ENCODE results near the gene DZIP3. TPM values are rescaled to one million over a fixed set of nuclear protein-coding genes. Genes with fewer than 3 reads are reported as not detected.

Gene DZIP3
- total and polyA plus RNA-seq, 2 of the 13 experiments (the other 11 are each of a cell fraction or from before 2014, with no cell fraction given): 11.3 to 17.3 TPM

DNA sequence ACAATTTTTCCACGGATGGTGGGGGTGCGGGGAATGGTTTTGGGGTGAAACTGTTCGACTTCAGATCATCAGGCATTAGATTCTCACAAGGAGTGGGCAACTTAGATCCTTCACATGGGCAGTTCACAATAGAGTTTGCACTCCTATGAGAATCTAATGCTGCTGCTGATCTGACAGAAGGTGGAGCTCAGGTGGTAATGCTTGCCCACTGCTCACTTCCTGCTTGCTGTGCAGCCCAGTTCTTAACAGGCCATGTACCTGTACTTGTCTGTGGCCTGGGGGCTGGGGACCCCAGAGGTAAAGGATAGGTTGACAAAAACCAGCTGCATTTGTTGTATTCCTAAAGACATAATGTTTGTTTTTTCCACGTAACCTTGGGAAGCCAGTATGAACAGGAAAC, 16.0 kb downstream of the DZIP3 start:
- H3K36me3 ChIP-seq (replicated peaks in 1 of 2; ENCODE audit: control insufficient read depth in 1 of 2, insufficient read depth in 2 of 2, low read length in 2 of 2): no peaks in the 10 kb centered on the region
- ChIA-PET CTCF (ENCODE audit: low intra/inter-chr PET ratio, low total read pairs) (no interaction called here), POLR2A (no interaction called here)
- TF ChIP-seq, protein P1, sequence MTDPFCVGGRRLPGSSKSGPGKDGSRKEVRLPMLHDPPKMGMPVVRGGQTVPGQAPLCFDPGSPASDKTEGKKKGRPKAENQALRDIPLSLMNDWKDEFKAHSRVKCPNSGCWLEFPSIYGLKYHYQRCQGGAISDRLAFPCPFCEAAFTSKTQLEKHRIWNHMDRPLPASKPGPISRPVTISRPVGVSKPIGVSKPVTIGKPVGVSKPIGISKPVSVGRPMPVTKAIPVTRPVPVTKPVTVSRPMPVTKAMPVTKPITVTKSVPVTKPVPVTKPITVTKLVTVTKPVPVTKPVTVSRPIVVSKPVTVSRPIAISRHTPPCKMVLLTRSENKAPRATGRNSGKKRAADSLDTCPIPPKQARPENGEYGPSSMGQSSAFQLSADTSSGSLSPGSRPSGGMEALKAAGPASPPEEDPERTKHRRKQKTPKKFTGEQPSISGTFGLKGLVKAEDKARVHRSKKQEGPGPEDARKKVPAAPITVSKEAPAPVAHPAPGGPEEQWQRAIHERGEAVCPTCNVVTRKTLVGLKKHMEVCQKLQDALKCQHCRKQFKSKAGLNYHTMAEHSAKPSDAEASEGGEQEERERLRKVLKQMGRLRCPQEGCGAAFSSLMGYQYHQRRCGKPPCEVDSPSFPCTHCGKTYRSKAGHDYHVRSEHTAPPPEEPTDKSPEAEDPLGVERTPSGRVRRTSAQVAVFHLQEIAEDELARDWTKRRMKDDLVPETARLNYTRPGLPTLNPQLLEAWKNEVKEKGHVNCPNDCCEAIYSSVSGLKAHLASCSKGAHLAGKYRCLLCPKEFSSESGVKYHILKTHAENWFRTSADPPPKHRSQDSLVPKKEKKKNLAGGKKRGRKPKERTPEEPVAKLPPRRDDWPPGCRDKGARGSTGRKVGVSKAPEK (CRISPR knock-in tag; IDR thresholded peaks at IDR 0.05; ENCODE audit: borderline replicate concordance): no peak
- no peak for TF ChIP-seq PPARG (CRISPR knock-in tag; conservative IDR thresholded peaks at IDR 0.05)
- no peak for TF ChIP-seq GZF1 (CRISPR knock-in tag; IDR thresholded peaks at IDR 0.05)
- TF ChIP-seq PAX8 (CRISPR knock-in tag; IDR thresholded peaks at IDR 0.05; ENCODE audit: borderline replicate concordance): no peak
- no peak for TF ChIP-seq TARDBP (CRISPR knock-in tag; IDR thresholded peaks at IDR 0.05)
- TF ChIP-seq, protein P2, sequence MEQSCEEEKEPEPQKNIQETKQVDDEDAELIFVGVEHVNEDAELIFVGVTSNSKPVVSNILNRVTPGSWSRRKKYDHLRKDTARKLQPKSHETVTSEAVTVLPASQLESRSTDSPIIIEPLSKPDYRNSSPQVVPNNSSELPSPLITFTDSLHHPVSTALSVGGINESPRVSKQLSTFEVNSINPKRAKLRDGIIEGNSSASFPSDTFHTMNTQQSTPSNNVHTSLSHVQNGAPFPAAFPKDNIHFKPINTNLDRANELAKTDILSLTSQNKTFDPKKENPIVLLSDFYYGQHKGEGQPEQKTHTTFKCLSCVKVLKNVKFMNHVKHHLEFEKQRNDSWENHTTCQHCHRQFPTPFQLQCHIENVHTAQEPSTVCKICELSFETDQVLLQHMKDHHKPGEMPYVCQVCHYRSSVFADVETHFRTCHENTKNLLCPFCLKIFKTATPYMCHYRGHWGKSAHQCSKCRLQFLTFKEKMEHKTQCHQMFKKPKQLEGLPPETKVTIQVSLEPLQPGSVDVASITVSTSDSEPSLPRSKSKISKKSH (CRISPR knock-in tag; IDR thresholded peaks at IDR 0.05; ENCODE audit: borderline replicate concordance): no peak
- TF ChIP-seq, protein P3, sequence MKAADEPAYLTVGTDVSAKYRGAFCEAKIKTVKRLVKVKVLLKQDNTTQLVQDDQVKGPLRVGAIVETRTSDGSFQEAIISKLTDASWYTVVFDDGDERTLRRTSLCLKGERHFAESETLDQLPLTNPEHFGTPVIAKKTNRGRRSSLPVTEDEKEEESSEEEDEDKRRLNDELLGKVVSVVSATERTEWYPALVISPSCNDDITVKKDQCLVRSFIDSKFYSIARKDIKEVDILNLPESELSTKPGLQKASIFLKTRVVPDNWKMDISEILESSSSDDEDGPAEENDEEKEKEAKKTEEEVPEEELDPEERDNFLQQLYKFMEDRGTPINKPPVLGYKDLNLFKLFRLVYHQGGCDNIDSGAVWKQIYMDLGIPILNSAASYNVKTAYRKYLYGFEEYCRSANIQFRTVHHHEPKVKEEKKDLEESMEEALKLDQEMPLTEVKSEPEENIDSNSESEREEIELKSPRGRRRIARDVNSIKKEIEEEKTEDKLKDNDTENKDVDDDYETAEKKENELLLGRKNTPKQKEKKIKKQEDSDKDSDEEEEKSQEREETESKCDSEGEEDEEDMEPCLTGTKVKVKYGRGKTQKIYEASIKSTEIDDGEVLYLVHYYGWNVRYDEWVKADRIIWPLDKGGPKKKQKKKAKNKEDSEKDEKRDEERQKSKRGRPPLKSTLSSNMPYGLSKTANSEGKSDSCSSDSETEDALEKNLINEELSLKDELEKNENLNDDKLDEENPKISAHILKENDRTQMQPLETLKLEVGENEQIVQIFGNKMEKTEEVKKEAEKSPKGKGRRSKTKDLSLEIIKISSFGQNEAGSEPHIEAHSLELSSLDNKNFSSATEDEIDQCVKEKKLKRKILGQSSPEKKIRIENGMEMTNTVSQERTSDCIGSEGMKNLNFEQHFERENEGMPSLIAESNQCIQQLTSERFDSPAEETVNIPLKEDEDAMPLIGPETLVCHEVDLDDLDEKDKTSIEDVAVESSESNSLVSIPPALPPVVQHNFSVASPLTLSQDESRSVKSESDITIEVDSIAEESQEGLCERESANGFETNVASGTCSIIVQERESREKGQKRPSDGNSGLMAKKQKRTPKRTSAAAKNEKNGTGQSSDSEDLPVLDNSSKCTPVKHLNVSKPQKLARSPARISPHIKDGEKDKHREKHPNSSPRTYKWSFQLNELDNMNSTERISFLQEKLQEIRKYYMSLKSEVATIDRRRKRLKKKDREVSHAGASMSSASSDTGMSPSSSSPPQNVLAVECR (CRISPR knock-in tag; IDR thresholded peaks at IDR 0.05; ENCODE audit: borderline replicate concordance): no peak
- no peak for TF ChIP-seq ZNF17 (CRISPR knock-in tag; IDR thresholded peaks at IDR 0.05)
- TF ChIP-seq, protein P4, sequence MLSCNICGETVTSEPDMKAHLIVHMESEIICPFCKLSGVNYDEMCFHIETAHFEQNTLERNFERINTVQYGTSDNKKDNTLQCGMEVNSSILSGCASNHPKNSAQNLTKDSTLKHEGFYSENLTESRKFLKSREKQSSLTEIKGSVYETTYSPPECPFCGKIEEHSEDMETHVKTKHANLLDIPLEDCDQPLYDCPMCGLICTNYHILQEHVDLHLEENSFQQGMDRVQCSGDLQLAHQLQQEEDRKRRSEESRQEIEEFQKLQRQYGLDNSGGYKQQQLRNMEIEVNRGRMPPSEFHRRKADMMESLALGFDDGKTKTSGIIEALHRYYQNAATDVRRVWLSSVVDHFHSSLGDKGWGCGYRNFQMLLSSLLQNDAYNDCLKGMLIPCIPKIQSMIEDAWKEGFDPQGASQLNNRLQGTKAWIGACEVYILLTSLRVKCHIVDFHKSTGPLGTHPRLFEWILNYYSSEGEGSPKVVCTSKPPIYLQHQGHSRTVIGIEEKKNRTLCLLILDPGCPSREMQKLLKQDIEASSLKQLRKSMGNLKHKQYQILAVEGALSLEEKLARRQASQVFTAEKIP (CRISPR knock-in tag; IDR thresholded peaks at IDR 0.05; ENCODE audit: borderline replicate concordance): no peak
- no peak for TF ChIP-seq HMGA1 (CRISPR knock-in tag; conservative IDR thresholded peaks at IDR 0.05)
- TF ChIP-seq, protein P5, sequence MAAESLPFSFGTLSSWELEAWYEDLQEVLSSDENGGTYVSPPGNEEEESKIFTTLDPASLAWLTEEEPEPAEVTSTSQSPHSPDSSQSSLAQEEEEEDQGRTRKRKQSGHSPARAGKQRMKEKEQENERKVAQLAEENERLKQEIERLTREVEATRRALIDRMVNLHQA (CRISPR knock-in tag; IDR thresholded peaks at IDR 0.05): no peak
- intact Hi-C loops (cut with micrococcal nuclease; ENCODE audit: unreplicated experiment) (no loop called here), in situ Hi-C loops (cut with HindIII; ENCODE audit: extremely low pct_ligation_motif_present, low pct_unique_long_range_greater_than_20kb) (no loop called here)
- no peak overlapping the region for H3K27ac ChIP-seq (ENCODE audit: extremely low read length, insufficient read depth, low read length)
- FAIRE-seq: no peak
- no peak overlapping the region for H2AFZ ChIP-seq (ENCODE audit: low read length)
- no peaks in the 10 kb centered on the region for H3K79me2 ChIP-seq (ENCODE audit: insufficient read depth, low read length)
- 84% methylated on average over 4 of the region's 4 CpGs for WGBS (ENCODE audit: low lambda C conversion rate)
- no peaks in the 10 kb centered on the region for H3K9me3 ChIP-seq (ENCODE audit: low read length)
- ATAC-seq: no peak
- no peak for DNase-seq (ENCODE audit: low spot score)
- no peaks in the 10 kb centered on the region for H3K27me3 ChIP-seq (ENCODE audit: control insufficient read depth in 1 of 2, insufficient read depth in 2 of 2, low read length in 2 of 2)
- no peaks in the 10 kb centered on the region for H4K20me1 ChIP-seq (ENCODE audit: insufficient read depth, low read length)
- no TSS peak for BruUV-seq (replicated peaks)
- no peak overlapping the region for H3K4me2 ChIP-seq (ENCODE audit: low read depth, low read length)
- H3K4me3 ChIP-seq (replicated peaks in 1 of 3; ENCODE audit: insufficient read depth in 1 of 3, low read depth in 2 of 3, low read length in 3 of 3): no peak overlapping the region
- H3K4me1 ChIP-seq (ENCODE audit: insufficient read depth, low read length): no peaks in the 10 kb centered on the region
- no peak overlapping the region for H3K9ac ChIP-seq (ENCODE audit: insufficient read depth, low read depth, low read length)
